Fibroblast of mammary gland (primary cell): ENCODE data around the gene NFIL3.

Source experiments
- DNase-seq: peaks from one replicate; pipeline ENCODE4 v3.0.0-alpha.2; 2010; ENCODE audit warnings: low read depth
- H3K4me3 ChIP-seq: 2 replicates; pipeline ENCODE4 v1.5.1; 2011; ENCODE audit warnings: low read depth, mild to moderate bottlenecking, low read length, moderate library complexity; ENCODE audit not compliant: control insufficient read depth
- CTCF ChIP-seq: conservative IDR thresholded peaks from 2 replicates; pipeline ENCODE4 v1.5.1; 2011; ENCODE audit warnings: low read depth, low read length, inconsistent platforms; ENCODE audit not compliant: control insufficient read depth, insufficient read depth

Gene NFIL3

DNA sequence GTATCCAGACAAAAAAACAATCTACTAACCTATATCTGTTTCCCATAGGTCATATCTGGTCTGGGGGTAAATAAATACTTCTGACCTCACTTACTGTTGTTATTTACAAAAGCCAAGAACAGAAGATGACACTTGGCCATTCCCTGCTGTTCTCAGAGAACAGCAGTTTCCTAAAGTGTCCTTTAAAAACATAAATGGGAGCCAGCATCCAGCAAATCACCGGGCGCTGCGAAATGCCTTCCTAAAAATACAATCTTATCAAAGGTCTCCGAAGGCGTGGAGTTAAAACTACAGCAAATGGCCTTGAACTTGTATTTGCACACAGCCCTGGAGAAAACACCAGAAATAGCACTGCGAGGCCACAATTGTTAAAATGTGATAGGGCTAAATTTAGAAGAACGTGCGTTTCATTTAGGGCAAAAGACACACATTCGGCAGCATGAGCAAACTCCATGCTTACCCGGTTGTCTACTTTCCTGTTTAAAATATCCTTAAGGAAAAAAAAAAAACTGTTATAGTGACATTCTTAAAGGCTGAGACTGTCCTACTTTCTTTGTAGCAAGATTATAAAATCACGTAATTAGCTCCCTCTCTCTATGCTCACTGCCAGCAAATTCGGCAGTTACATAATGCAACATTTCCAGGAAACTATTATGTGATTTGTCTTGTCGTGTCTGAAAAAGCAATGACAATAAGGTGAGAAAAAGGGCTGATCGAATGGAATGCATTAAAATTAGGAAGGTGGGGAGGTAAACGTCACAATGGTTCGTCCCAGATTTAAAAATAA lies 1.5 kb downstream of the NFIL3 start:
- no peak for DNase-seq
- TF ChIP-seq CTCF: no peak
- H3K4me3 ChIP-seq: peak overlapping the region; percentile 80

GRCh38 chr9:91421128-91421765 lies 2.4 kb downstream of the NFIL3 start:
- peak overlapping the region; percentile 80 for H3K4me3 ChIP-seq
- peak; percentile 39 for DNase-seq
- peak; percentile 31 for TF ChIP-seq CTCF

GRCh38 chr9:91420501-91421127 lies 3.0 kb downstream of the NFIL3 start:
- no peak for TF ChIP-seq CTCF
- peak; percentile 51 for DNase-seq
- H3K4me3 ChIP-seq: peak overlapping the region; percentile 80

DNA sequence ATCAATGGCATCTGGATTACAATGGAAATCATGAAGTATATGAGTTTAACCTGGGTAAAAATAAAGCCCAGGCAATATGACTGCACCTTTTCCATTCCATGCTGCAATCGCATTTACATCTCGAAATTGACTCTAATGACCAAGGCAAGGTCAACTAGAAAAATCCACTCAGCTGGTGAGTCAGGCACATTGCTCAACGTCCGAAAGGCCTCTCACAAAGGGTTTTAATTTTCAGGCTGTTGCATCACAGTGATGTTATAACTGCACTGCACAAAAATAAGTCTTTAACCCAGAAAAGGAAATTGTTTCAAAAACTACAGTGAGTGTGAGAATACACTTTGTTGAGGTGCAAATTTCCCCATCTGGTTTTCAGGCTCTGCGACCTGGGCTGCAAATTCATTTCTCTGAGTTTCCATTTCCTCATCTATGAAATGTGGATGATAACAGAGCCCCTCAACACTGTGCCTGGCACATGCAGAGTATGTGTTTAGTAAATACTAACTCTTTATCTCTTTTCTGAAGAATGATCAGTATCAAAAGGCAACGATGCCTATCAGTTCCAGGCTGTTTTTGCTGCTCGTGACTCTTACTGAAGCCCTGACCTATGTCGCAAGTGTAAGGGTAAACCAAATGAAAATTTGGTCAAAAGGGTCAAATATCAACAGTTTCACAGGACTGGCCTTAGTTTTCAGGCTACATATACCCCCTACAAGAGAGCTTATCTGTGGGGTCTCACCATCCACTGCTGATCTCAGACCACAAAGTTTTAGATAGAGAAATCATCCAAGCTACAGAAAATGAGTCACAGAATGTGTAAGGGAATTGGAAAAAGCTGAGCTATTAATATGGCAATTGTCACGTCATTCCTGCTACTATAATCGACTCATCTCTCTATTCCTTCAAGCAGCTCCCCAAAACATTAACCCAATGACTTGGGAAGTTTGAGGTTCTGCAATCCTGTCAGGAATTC lies 4.1 kb downstream of the NFIL3 start:
- H3K4me3 ChIP-seq: peak overlapping the region; percentile 2
- no peak for TF ChIP-seq CTCF
- DNase-seq: peak; percentile 98

DNA sequence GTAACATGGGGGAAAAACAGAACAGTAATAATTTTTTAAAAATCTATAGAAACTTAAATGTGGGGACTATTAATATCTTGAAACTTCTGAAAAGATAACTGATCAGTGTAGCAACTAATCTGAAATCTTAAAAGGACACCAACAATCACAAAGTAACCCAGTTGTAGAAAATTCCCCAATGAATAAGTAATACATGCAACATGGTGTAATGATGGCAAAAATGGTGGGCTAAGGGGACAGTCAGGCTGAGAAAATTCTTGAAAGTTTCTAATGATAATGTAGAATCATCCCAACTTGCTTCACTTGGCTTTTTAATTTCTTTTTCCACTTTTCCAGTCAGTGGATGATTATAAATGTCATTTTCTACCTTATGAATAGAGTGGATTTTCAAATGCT lies 5.4 kb downstream of the NFIL3 start:
- no peak for TF ChIP-seq CTCF
- no peak for DNase-seq

GRCh38 chr9:91417602-91418214 lies 5.9 kb downstream of the NFIL3 start:
- peak; percentile 38 for DNase-seq
- TF ChIP-seq CTCF: no peak

More for the DNA sequence above, 5.4 kb downstream of the NFIL3 start:
- H3K4me3 ChIP-seq: no peak overlapping the region

More at GRCh38 chr9:91417602-91418214, 5.9 kb downstream of the NFIL3 start:
- no peak overlapping the region for H3K4me3 ChIP-seq
